Testis (tissue), 3 donors: ENCODE measurements around the gene NYAP2. TPM values are rescaled to one million over a fixed set of nuclear protein-coding genes. Genes with fewer than 3 reads are reported as not detected.

Experiments
- DNase-seq: peaks from one replicate; pipeline ENCODE4 v3.0.0-alpha.2; 2019
- H3K27ac ChIP-seq, 2 donors: fragments of 200-600 bp; sonication (generic); one replicate each; pipeline ENCODE4 v1.5.1; 2019
- H3K27me3 ChIP-seq: fragments of 200-600 bp; sonication (generic); one replicate; pipeline ENCODE4 v1.5.1; 2019
- H3K36me3 ChIP-seq: fragments of 200-600 bp; sonication (generic); one replicate; pipeline ENCODE4 v1.5.1; 2017; ENCODE audit warnings: low read depth; ENCODE audit errors: missing control alignments
- H3K4me1 ChIP-seq: fragments of 200-600 bp; sonication (generic); one replicate; pipeline ENCODE4 v1.5.1; 2019
- H3K4me3 ChIP-seq, 2 donors: fragments of 200-600 bp; sonication (generic); one replicate each; pipeline ENCODE4 v1.5.1; 2017 to 2019
- H3K9me3 ChIP-seq: fragments of 200-600 bp; sonication (generic); one replicate; pipeline ENCODE4 v1.5.1; 2017
- POLR2A ChIP-seq: fragments of 450-650 bp; IDR thresholded peaks from one replicate; pipeline ENCODE4 v1.6.1; 2017; ENCODE audit warnings: antibody characterized with exemption, mild to moderate bottlenecking, moderate library complexity
- WGBS, 2 donors: methylation state at CpG; one replicate each; pipeline ENCODE4 v1.1.5; 2018; 5-methylcytosine and 5-hydroxymethylcytosine counted together
- intact Hi-C: fragments of 100-400 bp; cut with DNase I; formaldehyde crosslinking; loops from one replicate; pipeline ENCODE4 v1.15.1; 2023; ENCODE audit warnings: low total_unique reads
- polyA plus RNA-seq: library from polyadenylated mRNA; stranded (reverse); fragments of 350-450 nt; fragmentation: Illumina TruSeq; extraction: RNeasy Lipid Tissue Mini Kit (QIAGEN cat#74804); gene quantifications from one replicate; pipeline ENCODE4 v1.2.3, GENCODE V29; 2014; ENCODE audit warnings: low read depth, low replicate concordance; ENCODE audit not compliant: insufficient read depth
- total RNA-seq, 2 donors: library from RNA; depleted of rRNA; stranded (reverse); fragments of >200 nt; gene quantifications; one replicate each; pipeline ENCODE4 v1.2.3, GENCODE V29; 2016
- TF ChIP-seq, protein P1 (sequence below), 3 experiments: fragments of 450-650 bp in 2 of 3; fragments of 200-600 bp in 1 of 3; sonication (generic) in 1 of 3; IDR thresholded peaks; one replicate each; pipeline ENCODE4 v1.5.1; 2016 to 2019; ENCODE audit warnings: antibody characterized with exemption in 3 of 3, mild to moderate bottlenecking in 2 of 3, moderate library complexity in 1 of 3

The NYAP2 gene
- total and polyA plus RNA-seq, 3 donors from 2014 or later, result 0.17 to 0.25 (median 0.24) TPM

DNA sequence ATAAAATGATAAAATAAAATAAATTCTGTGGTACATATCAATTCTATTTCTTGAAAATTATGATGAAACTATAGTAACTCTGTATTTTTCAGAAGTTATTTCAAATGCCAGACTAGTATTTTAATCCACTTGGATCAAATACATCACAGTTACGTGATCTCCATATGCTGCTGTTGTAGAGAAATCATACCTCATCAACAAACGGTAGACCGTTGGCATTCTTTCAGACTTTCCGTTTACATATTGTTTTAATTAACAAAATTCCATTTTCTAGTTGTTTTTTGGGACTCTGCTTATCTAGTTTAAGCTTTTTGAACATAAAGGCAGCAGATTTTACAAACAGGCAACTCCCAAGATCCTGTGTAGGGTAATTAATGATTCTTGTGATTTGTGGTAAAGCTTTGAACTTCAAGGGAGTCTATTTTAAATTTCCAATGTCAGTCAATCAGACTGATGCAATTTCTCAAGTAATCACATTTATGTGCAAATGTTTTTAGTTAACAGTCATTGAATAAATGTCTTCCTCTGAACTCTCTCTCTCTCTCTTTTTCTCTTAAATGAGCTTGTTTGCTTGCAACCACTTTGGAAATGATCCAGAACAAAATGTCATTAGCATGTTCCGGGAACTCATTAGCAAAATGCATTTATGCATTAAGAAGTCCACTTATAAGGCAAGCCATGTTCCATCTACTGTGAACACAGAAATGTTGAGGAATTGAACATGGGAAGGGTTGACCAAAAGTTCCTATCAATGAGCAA is 31.8 kb downstream of the NYAP2 start:
- intact Hi-C loops, result no loop called here

DNA sequence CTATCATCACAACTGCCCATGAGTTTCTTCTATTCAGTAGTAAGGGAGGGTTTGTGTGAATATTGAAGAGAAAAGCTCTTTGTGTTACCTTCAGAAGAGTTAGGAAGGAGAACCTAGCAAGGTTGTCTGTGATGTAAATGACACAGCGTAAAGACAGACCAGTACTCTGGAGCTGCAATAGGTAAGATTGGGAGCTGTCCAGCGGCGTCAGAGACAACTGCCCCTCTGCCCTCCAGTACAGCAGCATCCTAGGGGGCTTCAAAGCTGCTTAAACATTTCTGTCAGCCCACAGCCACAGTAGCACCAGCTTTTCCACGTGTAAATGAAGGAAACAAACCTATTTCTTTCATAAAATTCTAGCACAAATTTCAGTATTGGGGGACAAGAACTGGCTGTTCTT is 34.5 kb downstream of the NYAP2 start:
- Histone ChIP-seq H3K36me3 (no peaks in the 10 kb centered on the region), H3K4me1 (no peaks in the 10 kb centered on the region), H3K27me3 (no peaks in the 10 kb centered on the region), H3K9me3 (no peaks in the 10 kb centered on the region), H3K27ac (no peak overlapping the region), H3K4me3 (no peak overlapping the region)
- DNase-seq, result no peak
- intact Hi-C loops, result no loop called here
- no peak for TF ChIP-seq POLR2A
- TF ChIP-seq, protein P1, sequence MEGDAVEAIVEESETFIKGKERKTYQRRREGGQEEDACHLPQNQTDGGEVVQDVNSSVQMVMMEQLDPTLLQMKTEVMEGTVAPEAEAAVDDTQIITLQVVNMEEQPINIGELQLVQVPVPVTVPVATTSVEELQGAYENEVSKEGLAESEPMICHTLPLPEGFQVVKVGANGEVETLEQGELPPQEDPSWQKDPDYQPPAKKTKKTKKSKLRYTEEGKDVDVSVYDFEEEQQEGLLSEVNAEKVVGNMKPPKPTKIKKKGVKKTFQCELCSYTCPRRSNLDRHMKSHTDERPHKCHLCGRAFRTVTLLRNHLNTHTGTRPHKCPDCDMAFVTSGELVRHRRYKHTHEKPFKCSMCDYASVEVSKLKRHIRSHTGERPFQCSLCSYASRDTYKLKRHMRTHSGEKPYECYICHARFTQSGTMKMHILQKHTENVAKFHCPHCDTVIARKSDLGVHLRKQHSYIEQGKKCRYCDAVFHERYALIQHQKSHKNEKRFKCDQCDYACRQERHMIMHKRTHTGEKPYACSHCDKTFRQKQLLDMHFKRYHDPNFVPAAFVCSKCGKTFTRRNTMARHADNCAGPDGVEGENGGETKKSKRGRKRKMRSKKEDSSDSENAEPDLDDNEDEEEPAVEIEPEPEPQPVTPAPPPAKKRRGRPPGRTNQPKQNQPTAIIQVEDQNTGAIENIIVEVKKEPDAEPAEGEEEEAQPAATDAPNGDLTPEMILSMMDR (IDR thresholded peaks at IDR 0.05), result no peak
- WGBS, 2 donors, result 18 to 24% methylated on average over 4 of the region's 4 CpGs

More for the DNA sequence above, 31.8 kb downstream of the NYAP2 start:
- no peak for DNase-seq
- TF ChIP-seq, protein P1 (IDR thresholded peaks at IDR 0.05), result no peak
- no peak for TF ChIP-seq POLR2A
- Histone ChIP-seq H3K4me1 (no peaks in the 10 kb centered on the region), H3K36me3 (no peaks in the 10 kb centered on the region), H3K27me3 (no peaks in the 10 kb centered on the region), H3K27ac (no peak overlapping the region), H3K4me3 (no peak overlapping the region), H3K9me3 (no peaks in the 10 kb centered on the region)
- 42 to 53% methylated on average over 5 of the region's 5 CpGs for WGBS, 2 donors

DNA sequence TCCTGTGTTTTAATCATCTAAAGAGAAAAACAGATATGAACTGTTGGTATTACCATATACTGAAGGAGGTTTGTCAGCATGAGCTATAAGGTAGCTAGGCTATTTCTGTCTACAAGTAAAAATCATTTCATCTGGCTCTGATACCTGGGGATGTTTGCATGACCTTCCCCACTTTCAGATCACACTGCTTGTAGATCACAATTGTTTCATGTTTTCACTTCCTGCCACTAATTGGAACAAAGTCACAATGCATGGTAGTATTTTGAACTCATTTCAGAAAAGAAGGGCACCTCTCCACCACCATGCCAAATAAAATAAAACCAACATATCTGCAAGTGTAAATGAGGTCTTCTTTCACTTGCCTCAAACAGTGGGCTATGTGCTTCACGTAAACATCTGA is 37.8 kb downstream of the NYAP2 start:
- no peak for TF ChIP-seq POLR2A
- TF ChIP-seq, protein P1 (IDR thresholded peaks at IDR 0.05), result no peak
- no peaks in the 10 kb centered on the region for H3K9me3 ChIP-seq
- H3K36me3 ChIP-seq, result no peaks in the 10 kb centered on the region
- no peaks in the 10 kb centered on the region for H3K27me3 ChIP-seq
- intact Hi-C loops, result no loop called here
- whole genome bisulfite sequencing, 2 donors, result 89 to 95% methylated on average over 1 of the region's 1 CpG
- no peaks in the 10 kb centered on the region for H3K4me1 ChIP-seq
- no peak overlapping the region for H3K27ac ChIP-seq
- DNase-seq, result no peak
- H3K4me3 ChIP-seq, result no peak overlapping the region

DNA sequence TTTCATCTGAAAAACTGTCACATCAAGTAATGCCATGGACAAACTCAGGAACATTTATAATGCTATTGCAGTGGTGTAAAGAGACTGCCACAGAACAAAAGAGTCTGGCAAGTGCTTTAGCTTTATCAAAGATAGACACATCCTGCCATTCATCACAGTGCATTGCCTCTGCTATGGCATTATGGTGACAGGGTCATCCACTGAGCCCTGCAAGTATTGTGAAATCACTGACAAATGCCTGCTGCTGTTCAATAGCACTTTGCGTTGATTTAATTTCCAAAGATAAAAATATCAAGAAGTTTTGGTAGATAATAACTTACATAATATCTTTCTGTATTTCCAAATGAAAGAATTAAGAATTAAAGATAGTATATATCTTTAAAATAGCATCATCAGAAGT is 38.7 kb downstream of the NYAP2 start:
- TF ChIP-seq, protein P1 (IDR thresholded peaks at IDR 0.05), result no peak
- no peak for TF ChIP-seq POLR2A
- Histone ChIP-seq H3K27me3 (no peaks in the 10 kb centered on the region), H3K27ac (no peak overlapping the region), H3K4me1 (no peaks in the 10 kb centered on the region), H3K4me3 (no peak overlapping the region), H3K9me3 (no peaks in the 10 kb centered on the region), H3K36me3 (no peaks in the 10 kb centered on the region)
- WGBS, 2 donors, result 74 to 83% methylated on average over 1 of the region's 1 CpG
- no peak for DNase-seq
- intact Hi-C loops, result no loop called here

DNA sequence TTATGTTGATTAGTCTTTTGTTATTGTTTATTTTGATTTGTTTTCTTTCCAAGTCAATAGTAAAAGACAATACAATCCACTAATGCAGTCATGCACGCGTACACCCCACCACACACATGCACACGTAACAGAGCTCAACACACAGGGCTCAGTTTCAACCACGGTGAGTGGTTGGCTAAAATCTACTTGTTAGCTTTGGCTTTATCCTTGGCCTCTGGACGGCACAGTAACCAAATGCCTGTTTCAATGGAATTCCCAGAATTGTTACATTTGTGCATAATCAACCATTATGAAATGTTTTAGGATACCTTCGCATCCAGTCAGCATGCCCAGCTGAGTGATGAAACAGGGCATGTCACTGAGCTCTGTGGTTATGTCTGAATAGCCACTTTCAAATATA is 53.2 kb downstream of the NYAP2 start:
- no peak for DNase-seq
- no peaks in the 10 kb centered on the region for H3K36me3 ChIP-seq
- WGBS, 2 donors, result 72 to 82% methylated on average over 6 of the region's 6 CpGs
- H3K9me3 ChIP-seq, result no peaks in the 10 kb centered on the region
- H3K27me3 ChIP-seq, result no peaks in the 10 kb centered on the region
- H3K27ac ChIP-seq, result no peak overlapping the region
- no peaks in the 10 kb centered on the region for H3K4me1 ChIP-seq
- TF ChIP-seq POLR2A, result no peak
- TF ChIP-seq, protein P1 (IDR thresholded peaks at IDR 0.05), result no peak
- no peak overlapping the region for H3K4me3 ChIP-seq
- intact Hi-C loops, result no loop called here
